Skin of body (tissue), 2 donors: ENCODE measurements around the gene ING2. TPM values are rescaled to one million over a fixed set of nuclear protein-coding genes. Genes with fewer than 3 reads are reported as not detected.
"Not testable (repeated sequence)": the region's sequence is repeated elsewhere in the genome, so short reads cannot be mapped to it uniquely, and the experiment has no call there.

Source experiments
- DNase-seq: peaks from one replicate; lab custom pipeline; 2025; lab: John Stamatoyannopoulos, UW
- total RNA-seq: library from RNA; depleted of rRNA; stranded (reverse); fragments of >200 nt; gene quantifications from one replicate; pipeline ENCODE4 v1.2.3, GENCODE V29; 2014

The ING2 gene
- total RNA-seq, 1 donor from 2014 or later: 13.2 TPM

- DNase-seq: no peak
These were observed 41.5 kb downstream of the ING2 start for GRCh38 chr4:183546376-183546775.

- no peak for DNase-seq
These were observed 43.4 kb downstream of the ING2 start for GRCh38 chr4:183548306-183548705.

GRCh38 chr4:183550345-183551093 is 45.7 kb downstream of the ING2 start:
- DNase-seq: no peak

- DNase-seq: no peak
These were observed 47.7 kb downstream of the ING2 start for GRCh38 chr4:183552274-183553146.

- DNase-seq: not testable (repeated sequence)
These were observed 48.3 kb downstream of the ING2 start for GRCh38 chr4:183553147-183553478.

- no peak for DNase-seq
These were observed 48.9 kb downstream of the ING2 start for GRCh38 chr4:183553601-183554345.

GRCh38 chr4:183554346-183554686 is 49.5 kb downstream of the ING2 start:
- no peak for DNase-seq

GRCh38 chr4:183554878-183555585 is 50.2 kb downstream of the ING2 start:
- DNase-seq: no peak

GRCh38 chr4:183556947-183557346 is 52.1 kb downstream of the ING2 start:
- no peak for DNase-seq

DNA sequence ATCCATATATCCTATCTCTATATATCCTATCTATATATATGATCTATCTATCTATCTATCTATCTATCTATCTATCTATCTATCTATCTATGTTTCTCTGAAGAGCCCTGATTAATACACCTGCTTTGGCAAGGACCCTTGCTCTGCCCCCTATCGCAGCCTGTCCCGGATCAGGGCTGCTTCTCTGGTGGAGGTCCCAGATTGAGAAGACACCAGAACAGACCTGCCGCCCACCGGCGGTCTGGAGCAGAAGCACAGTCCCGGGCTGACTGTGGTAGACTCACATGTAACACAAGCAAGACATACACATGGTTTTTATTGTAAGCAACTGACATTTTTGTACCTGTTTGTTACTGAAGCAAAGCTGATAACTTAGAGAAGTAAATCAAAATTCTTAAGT is 52.8 kb downstream of the ING2 start:
- DNase-seq: no peak

DNA sequence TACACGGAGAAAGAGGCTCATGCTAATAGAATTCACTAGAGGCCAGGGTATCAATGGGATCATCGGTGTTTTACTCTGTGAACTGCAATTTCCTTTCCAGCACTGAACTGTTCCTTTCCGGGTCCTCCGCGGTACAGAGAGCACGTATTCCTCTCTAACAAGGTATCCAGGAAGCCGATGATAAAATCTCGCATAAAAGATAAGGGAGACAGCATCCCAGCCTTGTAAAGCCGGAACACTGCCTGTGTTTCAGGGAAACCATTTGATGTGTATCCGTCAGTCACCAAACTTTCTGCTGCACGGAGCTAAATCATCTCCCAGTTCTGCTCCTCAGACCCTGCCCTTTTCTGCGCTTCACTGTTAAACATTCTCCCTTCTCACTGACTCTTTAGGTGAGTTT is 54.0 kb downstream of the ING2 start:
- DNase-seq: no peak

GRCh38 chr4:183561905-183562304 is 57.0 kb downstream of the ING2 start:
- DNase-seq: no peak

Other genes starting within 250 kb of the ING2 start
- gene CLDN22, start 184.8 kb upstream of the ING2 start, total RNA-seq: not detected
- not detected for gene CLDN24, start 182.6 kb upstream of the ING2 start, total RNA-seq
- gene CDKN2AIP, start 60.4 kb upstream of the ING2 start, total RNA-seq: 18.0 TPM
- 15.7 TPM for gene RWDD4, start 154.1 kb downstream of the ING2 start, total RNA-seq
- 58.2 TPM for gene TRAPPC11, start 154.2 kb downstream of the ING2 start, total RNA-seq